ENCODE measurements around the gene GAST. TPM values are rescaled to one million over a fixed set of nuclear protein-coding genes. Genes with fewer than 3 reads are reported as not detected.

Gene GAST
- total and polyA plus RNA-seq, 2 of the 13 experiments (the other 11 are each of a cell fraction or from before 2014, with no cell fraction given), result 0.32 to 0.42 TPM

- TF ChIP-seq EP300 (IDR thresholded peaks at IDR 0.05; ENCODE audit: low read depth in 2 of 2, low read length in 2 of 2) (no peak), EP300 (CRISPR knock-in tag; IDR thresholded peaks at IDR 0.05; ENCODE audit: borderline replicate concordance) (no peak), HMGXB3 (CRISPR knock-in tag; IDR thresholded peaks at IDR 0.05; ENCODE audit: borderline replicate concordance) (0 out of 2 replicates have a peak, but pooled peaks have one; percentile 45), ZMAT5 (CRISPR knock-in tag; IDR thresholded peaks at IDR 0.05; ENCODE audit: borderline replicate concordance, low read depth) (no peak), AGO2 (optimal IDR thresholded peaks at IDR 0.05; ENCODE audit: low read depth, low read length) (no peak), THYN1 (CRISPR knock-in tag; IDR thresholded peaks at IDR 0.05; ENCODE audit: borderline replicate concordance, low read depth) (no peak), ZNF256 (CRISPR knock-in tag; conservative IDR thresholded peaks at IDR 0.05) (no peak), ZNF670 (CRISPR knock-in tag; IDR thresholded peaks at IDR 0.05; ENCODE audit: borderline replicate concordance) (no peak), ZNF639 (CRISPR knock-in tag; conservative IDR thresholded peaks at IDR 0.05) (no peak), ZNF605 (CRISPR knock-in tag; IDR thresholded peaks at IDR 0.05) (peak; percentile 81; the same call in 1 of the 2 replicates), ZNF530 (CRISPR knock-in tag; IDR thresholded peaks at IDR 0.05; ENCODE audit: low read depth) (no peak), ZNF709 (CRISPR knock-in tag; IDR thresholded peaks at IDR 0.05) (0 out of 2 replicates have a peak, but pooled peaks have one; percentile 36), HIVEP1 (CRISPR knock-in tag; IDR thresholded peaks at IDR 0.05) (no peak), U2AF1 (optimal IDR thresholded peaks at IDR 0.05; ENCODE audit: low read depth, low read length) (no peak), ZNF563 (CRISPR knock-in tag; IDR thresholded peaks at IDR 0.05) (no peak), ZNF367 (CRISPR knock-in tag; IDR thresholded peaks at IDR 0.05; ENCODE audit: borderline replicate concordance) (no peak), SAP130 (CRISPR knock-in tag; IDR thresholded peaks at IDR 0.05; ENCODE audit: low read depth) (peak; percentile 60), SOX5 (CRISPR knock-in tag; IDR thresholded peaks at IDR 0.05; ENCODE audit: borderline replicate concordance) (peak; percentile 36; the same call in 1 of the 2 replicates), ZNF781 (CRISPR knock-in tag; IDR thresholded peaks at IDR 0.05; ENCODE audit: borderline replicate concordance, not compliant biosample characterization) (no peak), ZNF773 (CRISPR knock-in tag; IDR thresholded peaks at IDR 0.05; ENCODE audit: borderline replicate concordance) (no peak), ZNF816 (CRISPR knock-in tag; IDR thresholded peaks at IDR 0.05; ENCODE audit: borderline replicate concordance) (no peak), ZNF513 (CRISPR knock-in tag; conservative IDR thresholded peaks at IDR 0.05) (no peak), POLR2A (IDR thresholded peaks at IDR 0.05; ENCODE audit: insufficient read depth in 1 of 2, low read depth in 2 of 2, low read length in 2 of 2) (no peak)
These were observed 26.1 kb downstream of the GAST start (continued) for GRCh38 chr17:41738077-41738800.

Measured in HepG2 (cell line).